ENCODE measurements around the gene SPATA18.

DNA sequence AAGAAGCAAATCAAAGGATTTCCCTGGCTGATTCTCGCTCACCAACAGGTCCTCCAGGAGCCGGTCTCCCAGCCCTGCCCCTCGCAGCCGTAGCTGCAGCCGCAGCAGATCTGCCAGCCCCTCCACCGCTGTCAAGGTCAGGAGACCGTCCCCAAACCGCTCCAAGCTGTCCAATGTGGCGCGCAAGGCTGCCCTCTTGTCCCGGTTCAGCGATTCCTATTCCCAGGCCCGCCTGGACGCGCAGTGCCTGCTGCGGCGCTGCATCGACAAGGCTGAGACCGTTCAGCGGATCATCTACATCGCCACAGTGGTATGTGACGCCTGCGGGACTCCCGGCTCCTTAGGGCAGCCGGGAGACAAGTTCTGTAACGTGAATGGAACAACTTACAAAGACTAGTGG, 25.6 kb downstream of the SPATA18 start:
- TF ChIP-seq TCF7L2 (IDR thresholded peaks at IDR 0.05; ENCODE audit: borderline replicate concordance, extremely low read depth, insufficient read depth, insufficient read length): no peak
- TF ChIP-seq, protein P1, sequence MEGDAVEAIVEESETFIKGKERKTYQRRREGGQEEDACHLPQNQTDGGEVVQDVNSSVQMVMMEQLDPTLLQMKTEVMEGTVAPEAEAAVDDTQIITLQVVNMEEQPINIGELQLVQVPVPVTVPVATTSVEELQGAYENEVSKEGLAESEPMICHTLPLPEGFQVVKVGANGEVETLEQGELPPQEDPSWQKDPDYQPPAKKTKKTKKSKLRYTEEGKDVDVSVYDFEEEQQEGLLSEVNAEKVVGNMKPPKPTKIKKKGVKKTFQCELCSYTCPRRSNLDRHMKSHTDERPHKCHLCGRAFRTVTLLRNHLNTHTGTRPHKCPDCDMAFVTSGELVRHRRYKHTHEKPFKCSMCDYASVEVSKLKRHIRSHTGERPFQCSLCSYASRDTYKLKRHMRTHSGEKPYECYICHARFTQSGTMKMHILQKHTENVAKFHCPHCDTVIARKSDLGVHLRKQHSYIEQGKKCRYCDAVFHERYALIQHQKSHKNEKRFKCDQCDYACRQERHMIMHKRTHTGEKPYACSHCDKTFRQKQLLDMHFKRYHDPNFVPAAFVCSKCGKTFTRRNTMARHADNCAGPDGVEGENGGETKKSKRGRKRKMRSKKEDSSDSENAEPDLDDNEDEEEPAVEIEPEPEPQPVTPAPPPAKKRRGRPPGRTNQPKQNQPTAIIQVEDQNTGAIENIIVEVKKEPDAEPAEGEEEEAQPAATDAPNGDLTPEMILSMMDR (IDR thresholded peaks at IDR 0.05 in 2 of 3, conservative IDR thresholded peaks at IDR 0.05 in 1 of 3; ENCODE audit: borderline replicate concordance in 1 of 3, insufficient read depth in 1 of 3, low read depth in 2 of 3, low read length in 2 of 3): no peak
- no peak for TF ChIP-seq POLR2A (IDR thresholded peaks at IDR 0.05; ENCODE audit: borderline replicate concordance, extremely low read depth, insufficient read depth, insufficient read length)
- TF ChIP-seq ZNF274 (IDR thresholded peaks at IDR 0.05; ENCODE audit: low read depth, low read length): no peak
- no peak for TF ChIP-seq JUND (IDR thresholded peaks at IDR 0.05)
- TF ChIP-seq, protein P2, sequence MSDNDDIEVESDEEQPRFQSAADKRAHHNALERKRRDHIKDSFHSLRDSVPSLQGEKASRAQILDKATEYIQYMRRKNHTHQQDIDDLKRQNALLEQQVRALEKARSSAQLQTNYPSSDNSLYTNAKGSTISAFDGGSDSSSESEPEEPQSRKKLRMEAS (IDR thresholded peaks at IDR 0.05): no peak
- TF ChIP-seq POLR2AphosphoS5 (IDR thresholded peaks at IDR 0.05; ENCODE audit: low read depth, low read length): no peak
- TF ChIP-seq, protein P3, sequence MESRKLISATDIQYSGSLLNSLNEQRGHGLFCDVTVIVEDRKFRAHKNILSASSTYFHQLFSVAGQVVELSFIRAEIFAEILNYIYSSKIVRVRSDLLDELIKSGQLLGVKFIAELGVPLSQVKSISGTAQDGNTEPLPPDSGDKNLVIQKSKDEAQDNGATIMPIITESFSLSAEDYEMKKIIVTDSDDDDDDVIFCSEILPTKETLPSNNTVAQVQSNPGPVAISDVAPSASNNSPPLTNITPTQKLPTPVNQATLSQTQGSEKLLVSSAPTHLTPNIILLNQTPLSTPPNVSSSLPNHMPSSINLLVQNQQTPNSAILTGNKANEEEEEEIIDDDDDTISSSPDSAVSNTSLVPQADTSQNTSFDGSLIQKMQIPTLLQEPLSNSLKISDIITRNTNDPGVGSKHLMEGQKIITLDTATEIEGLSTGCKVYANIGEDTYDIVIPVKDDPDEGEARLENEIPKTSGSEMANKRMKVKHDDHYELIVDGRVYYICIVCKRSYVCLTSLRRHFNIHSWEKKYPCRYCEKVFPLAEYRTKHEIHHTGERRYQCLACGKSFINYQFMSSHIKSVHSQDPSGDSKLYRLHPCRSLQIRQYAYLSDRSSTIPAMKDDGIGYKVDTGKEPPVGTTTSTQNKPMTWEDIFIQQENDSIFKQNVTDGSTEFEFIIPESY (IDR thresholded peaks at IDR 0.05; ENCODE audit: extremely low read depth, insufficient replicate concordance, low read length): no peak
- no peak for TF ChIP-seq SP1 (IDR thresholded peaks at IDR 0.05; ENCODE audit: low read depth)
- no peak for TF ChIP-seq FOSL1 (IDR thresholded peaks at IDR 0.05; ENCODE audit: low read depth)
- TF ChIP-seq, protein P4, sequence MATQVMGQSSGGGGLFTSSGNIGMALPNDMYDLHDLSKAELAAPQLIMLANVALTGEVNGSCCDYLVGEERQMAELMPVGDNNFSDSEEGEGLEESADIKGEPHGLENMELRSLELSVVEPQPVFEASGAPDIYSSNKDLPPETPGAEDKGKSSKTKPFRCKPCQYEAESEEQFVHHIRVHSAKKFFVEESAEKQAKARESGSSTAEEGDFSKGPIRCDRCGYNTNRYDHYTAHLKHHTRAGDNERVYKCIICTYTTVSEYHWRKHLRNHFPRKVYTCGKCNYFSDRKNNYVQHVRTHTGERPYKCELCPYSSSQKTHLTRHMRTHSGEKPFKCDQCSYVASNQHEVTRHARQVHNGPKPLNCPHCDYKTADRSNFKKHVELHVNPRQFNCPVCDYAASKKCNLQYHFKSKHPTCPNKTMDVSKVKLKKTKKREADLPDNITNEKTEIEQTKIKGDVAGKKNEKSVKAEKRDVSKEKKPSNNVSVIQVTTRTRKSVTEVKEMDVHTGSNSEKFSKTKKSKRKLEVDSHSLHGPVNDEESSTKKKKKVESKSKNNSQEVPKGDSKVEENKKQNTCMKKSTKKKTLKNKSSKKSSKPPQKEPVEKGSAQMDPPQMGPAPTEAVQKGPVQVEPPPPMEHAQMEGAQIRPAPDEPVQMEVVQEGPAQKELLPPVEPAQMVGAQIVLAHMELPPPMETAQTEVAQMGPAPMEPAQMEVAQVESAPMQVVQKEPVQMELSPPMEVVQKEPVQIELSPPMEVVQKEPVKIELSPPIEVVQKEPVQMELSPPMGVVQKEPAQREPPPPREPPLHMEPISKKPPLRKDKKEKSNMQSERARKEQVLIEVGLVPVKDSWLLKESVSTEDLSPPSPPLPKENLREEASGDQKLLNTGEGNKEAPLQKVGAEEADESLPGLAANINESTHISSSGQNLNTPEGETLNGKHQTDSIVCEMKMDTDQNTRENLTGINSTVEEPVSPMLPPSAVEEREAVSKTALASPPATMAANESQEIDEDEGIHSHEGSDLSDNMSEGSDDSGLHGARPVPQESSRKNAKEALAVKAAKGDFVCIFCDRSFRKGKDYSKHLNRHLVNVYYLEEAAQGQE (IDR thresholded peaks at IDR 0.05; ENCODE audit: low read depth): no peak
- TF ChIP-seq CEBPB (IDR thresholded peaks at IDR 0.05; ENCODE audit: low read depth): no peak
- no peak for TF ChIP-seq EZH2 (IDR thresholded peaks at IDR 0.05)
